CD4-positive, alpha-beta T cell treated with Interferon alpha-2 for 1 hour (primary cell): ENCODE data around the gene MKRN2.

Experiments used
- DNase-seq, 2 donors: peaks; one replicate each; pipeline ENCODE4 v3.0.0-alpha.2; 2020 to 2022

The MKRN2 gene

GRCh38 chr3:12556314-12556689, 585 bp upstream of the MKRN2 start:
- DNase-seq, result no peak

DNA sequence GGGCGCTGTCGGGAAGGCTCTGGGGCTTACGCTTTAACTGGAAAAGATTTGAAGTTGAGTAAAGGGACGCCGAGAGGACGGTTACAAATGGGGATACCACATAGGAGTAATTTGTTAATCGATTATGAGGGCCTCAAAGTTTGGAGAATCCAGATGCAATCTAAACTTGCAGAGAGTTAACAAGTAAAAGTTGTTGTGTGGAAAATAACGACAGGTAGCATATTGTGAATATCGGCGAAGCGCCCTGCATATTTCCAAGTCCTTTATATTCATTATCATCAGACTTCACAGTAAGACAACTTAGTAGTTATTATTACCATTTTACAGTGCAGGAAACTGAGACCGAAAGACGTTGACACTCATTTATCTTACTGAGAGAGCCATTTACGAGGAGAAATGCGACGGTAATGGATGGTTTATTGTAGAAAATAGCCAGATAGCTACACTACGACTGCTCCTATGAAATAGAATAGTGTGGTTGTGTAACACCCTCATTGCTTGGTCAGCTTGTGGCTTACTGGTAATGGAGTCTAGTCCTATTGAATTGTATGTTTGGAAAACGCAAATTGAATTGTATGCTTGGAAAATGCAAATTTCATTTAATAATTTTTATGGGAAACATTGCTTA, 700 bp downstream of the MKRN2 start:
- no peak for DNase-seq

DNA sequence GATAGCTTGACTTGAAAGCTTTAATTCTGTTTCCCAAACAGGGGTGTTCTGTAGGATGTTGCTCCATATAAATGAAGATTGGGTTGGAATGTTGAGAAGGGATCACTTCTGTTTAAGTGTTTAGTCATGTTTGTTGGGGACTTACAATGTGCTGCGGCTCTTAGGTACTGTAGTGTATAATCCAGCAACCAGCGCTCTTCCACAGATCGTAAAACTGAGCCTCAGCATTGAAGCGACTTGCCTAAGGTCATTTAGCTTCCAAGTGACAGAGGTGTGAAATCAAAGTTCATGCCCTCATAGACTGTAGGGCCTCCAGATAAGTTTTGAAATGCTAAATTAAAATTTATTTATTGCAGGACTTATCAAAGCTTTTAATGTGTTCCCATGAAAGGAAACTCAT, 1.8 kb downstream of the MKRN2 start:
- DNase-seq, result no peak

DNA sequence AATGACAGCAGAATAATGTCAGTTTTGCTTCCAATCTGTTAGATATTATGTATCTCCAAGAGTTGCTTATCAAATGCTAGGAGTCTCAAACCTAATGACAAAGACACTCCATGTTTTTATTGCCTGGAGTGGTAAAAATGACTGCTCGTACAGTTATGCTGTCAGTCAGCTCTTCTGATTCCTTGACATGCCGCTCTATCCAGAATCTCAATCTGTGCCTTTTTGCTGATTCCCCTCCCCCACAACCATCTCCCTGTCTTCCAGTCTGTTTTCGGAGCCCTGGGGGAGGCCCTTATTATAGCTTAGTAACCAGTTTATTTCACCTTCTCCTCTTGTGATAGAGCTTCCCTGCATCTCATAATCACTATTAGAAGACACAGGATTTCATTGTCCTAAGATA, 2.6 kb downstream of the MKRN2 start:
- DNase-seq, result no peak

DNA sequence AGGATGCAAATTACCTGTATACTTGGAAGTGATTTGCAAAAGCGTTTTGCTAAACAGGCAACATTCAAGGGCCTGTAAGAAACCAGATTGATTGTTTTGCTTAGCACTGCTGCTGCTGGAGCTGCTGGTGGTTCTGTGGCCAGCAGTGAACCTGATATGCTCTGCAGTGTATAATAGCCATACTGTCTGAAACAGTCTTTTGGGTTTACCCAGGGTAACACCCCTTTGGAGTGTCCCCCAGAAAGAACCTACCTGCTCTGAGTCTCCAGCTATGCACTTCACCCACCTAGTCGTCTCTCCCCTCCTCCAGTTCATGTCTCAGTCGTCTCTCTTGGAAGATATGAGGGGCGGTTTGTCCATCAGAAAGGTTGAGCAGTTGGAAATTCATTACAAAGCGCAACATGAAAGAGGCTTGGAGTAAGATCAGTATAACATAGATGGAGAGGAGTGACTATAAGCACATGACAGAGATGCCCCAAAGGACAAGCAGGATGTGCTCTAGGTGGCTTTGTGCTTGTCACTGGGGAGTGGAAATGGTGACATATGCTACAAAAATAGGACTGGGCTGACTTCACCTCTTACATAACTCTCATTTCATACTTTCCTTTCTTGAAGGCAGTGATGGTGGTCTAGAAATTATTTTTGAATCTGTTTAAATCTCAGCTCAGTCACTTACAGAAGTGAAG, 3.8 kb downstream of the MKRN2 start:
- DNase-seq, result no peak

GRCh38 chr3:12561397-12561796, 4.5 kb downstream of the MKRN2 start:
- no peak for DNase-seq

DNA sequence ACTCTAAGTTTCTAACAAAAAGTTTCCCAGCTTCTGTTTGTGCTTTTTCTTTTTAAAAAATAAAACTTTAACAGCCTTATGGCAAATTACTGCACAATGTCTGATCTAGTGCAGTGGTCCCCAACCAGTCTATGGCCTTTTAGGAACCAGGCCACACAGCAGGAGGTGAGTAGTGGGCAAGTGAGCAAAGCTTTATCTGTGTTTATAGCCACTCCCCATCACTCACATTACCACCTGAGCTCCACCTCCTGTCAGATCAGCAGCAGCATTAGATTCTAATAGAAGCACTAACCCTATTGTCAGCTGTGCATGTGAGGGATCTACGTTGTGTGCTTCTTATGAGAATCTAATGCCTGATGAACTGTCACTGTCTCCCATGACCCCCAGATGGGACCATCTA, 5.6 kb downstream of the MKRN2 start:
- no peak for DNase-seq

DNA sequence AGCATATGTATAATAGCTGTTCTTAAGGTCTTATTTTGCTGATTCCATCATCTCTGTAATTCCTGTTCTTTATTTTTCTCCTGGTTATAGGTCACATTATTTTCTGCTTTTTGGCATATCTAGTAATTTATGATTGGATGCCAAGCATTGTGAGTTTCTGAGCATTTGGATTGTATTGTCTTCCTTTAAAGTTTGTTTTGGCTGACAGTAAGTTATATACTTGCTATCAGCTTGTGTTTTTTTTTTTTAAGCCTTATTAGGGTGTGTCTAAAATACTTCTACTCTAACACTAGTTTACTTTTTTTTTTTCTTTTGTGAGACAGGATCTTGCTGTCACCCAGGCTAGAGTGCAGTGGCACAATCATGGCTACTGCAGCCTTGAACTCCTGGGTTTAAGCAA, 10.1 kb downstream of the MKRN2 start:
- no peak for DNase-seq

DNA sequence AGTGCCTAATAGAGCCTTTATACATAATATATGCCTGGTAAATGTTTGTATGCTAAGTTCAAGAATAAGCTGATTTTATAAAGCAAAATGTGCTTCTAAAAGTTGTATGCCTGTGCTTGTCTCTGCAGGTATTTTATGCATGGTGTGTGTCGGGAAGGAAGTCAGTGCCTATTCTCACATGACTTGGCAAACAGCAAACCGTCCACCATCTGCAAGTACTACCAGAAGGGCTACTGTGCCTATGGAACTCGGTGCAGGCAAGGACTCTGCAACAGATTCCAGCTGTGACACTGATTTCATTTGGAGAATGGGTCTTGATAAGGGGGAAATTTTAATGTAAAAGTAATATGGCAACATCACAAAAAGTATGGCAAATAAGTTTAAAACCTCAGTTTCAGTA, 11.9 kb downstream of the MKRN2 start:
- no peak for DNase-seq

- DNase-seq, result no peak
Observed at GRCh38 chr3:12569836-12570235, 12.9 kb downstream of the MKRN2 start.

DNA sequence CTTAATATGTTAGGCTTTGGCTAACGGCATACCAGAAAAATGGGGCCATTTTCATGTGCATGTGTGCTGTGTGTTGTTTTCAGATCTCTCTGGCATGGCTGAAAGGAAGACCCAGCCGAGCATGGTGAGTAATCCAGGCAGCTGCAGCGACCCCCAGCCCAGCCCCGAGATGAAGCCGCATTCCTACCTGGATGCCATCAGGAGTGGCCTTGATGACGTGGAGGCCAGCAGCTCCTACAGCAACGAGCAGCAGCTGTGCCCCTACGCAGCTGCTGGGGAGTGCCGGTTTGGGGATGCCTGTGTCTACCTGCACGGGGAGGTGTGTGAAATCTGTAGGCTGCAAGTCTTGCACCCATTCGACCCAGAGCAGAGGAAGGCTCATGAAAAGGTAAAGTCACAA, 15.1 kb downstream of the MKRN2 start:
- no peak for DNase-seq

- no peak for DNase-seq
Observed at GRCh38 chr3:12574131-12574530, 17.2 kb downstream of the MKRN2 start.

DNA sequence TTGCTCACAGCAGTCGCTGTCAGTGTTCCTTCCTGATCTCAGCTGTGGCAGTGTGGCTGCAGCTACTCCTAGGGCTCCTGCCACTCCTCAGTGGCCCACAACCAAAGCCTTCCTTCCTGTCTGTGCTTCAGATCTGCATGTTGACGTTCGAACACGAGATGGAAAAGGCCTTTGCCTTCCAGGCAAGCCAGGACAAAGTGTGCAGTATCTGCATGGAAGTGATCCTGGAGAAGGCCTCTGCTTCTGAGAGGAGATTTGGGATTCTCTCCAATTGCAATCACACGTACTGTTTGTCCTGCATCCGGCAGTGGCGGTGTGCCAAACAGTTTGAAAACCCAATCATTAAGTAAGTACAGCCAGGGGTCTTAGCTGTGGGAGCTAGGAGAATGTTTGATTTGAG, 17.8 kb downstream of the MKRN2 start:
- no peak for DNase-seq

GRCh38 chr3:12577379-12577778, 20.5 kb downstream of the MKRN2 start:
- no peak for DNase-seq

GRCh38 chr3:12578742-12579141, 21.9 kb downstream of the MKRN2 start:
- no peak for DNase-seq

DNA sequence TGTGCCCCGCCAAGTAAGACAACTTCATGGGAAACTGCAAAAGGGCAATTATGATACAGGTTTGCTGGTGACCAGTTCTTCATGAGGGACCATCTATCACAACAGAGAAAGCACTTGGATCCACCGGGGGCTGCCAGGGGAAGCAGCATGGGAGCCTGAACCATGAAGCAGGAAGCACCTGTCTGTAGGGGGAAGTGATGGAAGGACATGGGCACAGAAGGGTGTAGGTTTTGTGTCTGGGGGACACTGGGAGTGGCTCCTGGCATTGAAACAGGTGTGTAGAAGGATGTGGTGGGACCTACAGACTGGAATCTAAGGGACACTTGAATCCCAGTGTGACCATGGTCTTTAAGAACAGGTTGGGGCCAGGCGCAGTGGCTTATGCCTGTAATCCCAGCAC, 22.6 kb downstream of the MKRN2 start:
- DNase-seq, result no peak

- DNase-seq, result no peak
Observed at GRCh38 chr3:12579905-12580304, 23.0 kb downstream of the MKRN2 start.

GRCh38 chr3:12582730-12583129, 25.8 kb downstream of the MKRN2 start:
- DNase-seq, result no peak

- DNase-seq, result no peak
Observed at GRCh38 chr3:12583280-12583679, 26.4 kb downstream of the MKRN2 start.

- DNase-seq, result no peak
Observed at GRCh38 chr3:12584083-12584482, 27.2 kb downstream of the MKRN2 start.

DNA sequence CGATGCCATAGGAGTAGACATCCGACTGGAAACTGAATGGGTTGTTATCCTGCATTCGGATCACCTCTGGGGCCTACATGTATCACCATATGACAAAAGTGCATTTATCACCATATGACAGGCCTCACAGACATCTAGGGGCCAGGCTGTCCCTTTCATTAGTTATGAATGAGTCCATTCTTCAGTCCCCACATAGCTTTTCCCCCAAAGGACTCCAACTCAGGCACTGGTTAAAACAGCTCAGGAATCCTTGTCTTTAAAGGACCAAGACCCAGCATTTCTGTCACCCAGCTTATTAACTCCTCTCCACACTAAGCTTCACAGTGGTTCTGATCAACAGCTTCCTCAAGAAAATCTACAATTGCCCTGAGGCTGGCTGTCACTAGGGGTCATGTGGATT, 28.3 kb downstream of the MKRN2 start:
- no peak for DNase-seq

DNA sequence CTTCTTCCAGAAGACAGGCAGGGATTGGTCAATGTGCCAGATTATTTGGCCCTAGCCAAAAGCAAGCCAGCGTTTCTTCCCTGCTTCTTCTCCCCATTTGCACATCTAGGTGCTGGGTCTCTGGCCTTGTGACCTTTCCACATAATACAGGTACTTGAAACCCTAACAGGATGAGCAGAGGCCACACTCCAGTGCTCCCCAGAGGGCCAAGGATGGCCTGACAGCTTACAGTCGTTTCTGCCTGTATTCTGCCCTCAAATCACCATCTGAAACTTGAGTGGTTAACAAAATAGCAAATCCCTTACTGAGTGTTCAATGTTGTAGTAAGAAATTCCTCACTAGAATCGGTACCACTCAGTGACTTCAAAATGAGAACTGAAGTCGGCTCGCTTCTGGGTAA, 29.1 kb downstream of the MKRN2 start:
- no peak for DNase-seq

GRCh38 chr3:12586403-12586802, 29.5 kb downstream of the MKRN2 start:
- DNase-seq, result no peak

DNA sequence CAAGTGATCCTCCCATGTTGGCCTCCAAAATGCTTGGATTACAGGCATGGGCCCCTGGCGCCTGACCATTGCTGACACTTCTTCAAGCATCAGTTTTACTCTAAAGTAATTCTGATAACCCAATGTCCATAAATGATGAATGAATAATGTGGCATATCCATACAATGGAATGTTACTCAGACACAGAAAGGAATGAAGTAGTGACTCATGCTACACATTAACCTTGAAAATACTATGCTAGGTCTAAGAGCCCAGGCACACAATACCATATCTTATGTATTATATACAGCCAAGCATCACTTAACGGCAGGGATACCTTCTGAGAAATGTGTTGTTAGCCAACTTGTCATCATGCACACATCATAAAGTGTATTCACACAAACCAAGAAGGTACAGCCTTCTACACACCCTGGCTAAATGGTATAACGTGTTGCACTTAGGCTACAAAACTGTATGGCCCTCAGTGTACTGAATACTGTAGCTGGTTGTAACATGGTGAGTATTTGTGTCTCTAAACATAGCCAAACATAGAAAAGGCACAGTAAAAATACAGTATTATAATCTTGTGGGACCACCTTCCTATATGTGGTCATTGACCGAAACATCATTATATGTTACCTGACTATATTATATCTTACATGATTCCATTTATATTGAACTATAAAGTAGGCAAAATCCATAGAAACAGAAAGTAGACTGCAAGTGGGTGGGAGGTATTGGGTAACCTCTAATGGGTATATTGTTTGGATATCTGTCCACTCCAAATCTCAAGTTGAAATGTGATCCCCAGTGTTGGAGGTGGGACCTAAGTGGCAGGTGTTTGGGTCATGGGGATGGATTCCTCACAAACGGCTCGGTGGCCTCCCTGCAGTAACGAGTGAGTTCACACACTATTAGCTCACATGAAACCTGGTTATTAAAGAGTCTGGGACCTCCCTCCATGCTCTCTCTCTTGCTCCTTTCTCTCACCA, 31.4 kb downstream of the MKRN2 start:
- no peak for DNase-seq
